C4-2B (cell line): ENCODE data around the gene NCOA1.
"Not testable (repeated sequence)": the region's sequence is repeated elsewhere in the genome, so short reads cannot be mapped to it uniquely, and the experiment has no call there.

Experiments
- H3K27ac ChIP-seq: fragments of 450-650 bp; 2 replicates; pipeline ENCODE4 v1.5.1; 2017
- ZFX ChIP-seq: fragments of 450-650 bp; IDR thresholded peaks from 2 replicates; pipeline ENCODE4 v1.6.1; 2017
- TF ChIP-seq, protein P1 (sequence below): fragments of 450-650 bp; conservative IDR thresholded peaks from 2 replicates; pipeline ENCODE4 v1.5.1; 2017; ENCODE audit warnings: mild to moderate bottlenecking

Gene NCOA1

DNA sequence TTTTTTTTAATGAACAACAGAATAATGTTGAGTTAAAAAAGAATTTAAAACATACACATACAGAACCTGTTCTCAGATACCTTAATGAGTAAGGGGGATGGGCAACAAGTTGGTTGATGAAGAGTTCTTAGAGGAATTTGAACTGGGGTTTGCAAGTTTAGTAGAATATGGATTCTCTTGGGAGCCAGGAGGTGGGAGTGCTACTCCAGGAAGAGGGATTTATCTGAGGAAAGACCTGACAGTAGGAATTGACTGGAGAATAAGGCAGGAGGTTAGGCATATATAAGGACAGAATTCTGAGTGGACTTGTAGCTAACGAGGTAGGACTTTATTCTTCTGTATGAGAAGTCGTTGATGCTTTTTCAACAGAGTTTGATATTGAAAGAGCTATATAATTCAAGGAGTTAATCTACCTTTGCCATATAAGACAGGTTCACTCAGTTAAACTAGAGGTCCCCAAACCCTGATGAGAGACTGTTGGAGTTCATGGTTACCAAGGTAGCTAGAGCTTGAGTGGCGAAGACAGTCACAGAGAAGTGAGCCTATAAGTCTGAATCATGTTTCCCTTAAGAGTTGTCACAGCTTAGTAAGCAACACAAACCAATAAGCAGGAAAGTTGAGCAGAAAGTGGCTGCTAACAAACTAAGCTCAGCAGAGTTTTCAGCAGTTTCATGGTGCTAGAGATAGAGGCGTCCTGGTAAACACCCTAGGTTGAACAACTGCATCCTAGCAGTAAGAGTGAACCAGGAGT, 88.2 kb downstream of the NCOA1 start:
- H3K27ac ChIP-seq, result no peak overlapping the region

DNA sequence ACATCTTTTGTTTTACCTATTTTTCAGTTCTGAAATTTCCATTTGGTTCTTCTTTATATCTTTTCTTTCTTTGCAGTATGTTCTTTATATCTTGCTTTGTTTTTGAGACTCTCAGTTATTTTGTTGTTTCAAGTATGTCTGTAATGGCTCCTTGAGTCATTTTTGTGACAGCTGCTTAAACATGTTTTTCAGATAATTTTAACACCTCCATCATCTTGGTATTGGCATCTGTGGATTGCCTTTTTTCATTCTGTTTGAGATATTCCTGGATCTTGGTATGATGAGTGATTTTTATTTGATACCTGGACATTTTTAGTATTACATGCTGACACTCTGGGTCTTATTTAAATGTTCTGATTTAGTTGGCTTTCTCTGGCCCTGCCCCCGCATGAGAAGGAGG, 89.5 kb downstream of the NCOA1 start:
- H3K27ac ChIP-seq, result no peak overlapping the region

More for the DNA sequence above, 88.2 kb downstream of the NCOA1 start:
- no peak for TF ChIP-seq ZFX
- TF ChIP-seq, protein P1, sequence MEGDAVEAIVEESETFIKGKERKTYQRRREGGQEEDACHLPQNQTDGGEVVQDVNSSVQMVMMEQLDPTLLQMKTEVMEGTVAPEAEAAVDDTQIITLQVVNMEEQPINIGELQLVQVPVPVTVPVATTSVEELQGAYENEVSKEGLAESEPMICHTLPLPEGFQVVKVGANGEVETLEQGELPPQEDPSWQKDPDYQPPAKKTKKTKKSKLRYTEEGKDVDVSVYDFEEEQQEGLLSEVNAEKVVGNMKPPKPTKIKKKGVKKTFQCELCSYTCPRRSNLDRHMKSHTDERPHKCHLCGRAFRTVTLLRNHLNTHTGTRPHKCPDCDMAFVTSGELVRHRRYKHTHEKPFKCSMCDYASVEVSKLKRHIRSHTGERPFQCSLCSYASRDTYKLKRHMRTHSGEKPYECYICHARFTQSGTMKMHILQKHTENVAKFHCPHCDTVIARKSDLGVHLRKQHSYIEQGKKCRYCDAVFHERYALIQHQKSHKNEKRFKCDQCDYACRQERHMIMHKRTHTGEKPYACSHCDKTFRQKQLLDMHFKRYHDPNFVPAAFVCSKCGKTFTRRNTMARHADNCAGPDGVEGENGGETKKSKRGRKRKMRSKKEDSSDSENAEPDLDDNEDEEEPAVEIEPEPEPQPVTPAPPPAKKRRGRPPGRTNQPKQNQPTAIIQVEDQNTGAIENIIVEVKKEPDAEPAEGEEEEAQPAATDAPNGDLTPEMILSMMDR, result no peak

DNA sequence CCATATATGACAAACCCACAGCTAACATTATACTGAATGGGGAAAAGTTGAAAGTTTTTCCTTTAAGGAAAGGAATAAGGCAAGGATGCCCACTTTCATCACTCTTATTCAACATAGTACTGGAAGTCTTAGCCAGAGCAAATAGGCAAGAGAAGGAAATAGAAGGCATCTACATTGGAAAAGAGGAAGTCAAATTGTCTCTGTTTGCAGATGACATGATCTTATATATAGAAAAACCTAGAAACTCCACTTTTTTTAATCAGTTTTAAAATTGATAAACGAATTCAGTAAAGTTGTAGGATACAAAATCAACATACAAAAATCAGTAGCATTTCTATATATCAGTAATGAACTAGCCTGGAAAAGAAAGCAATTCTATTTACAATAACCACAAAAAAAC, 90.9 kb downstream of the NCOA1 start:
- H3K27ac ChIP-seq, result not testable (repeated sequence)

More for the DNA sequence above, 89.5 kb downstream of the NCOA1 start:
- TF ChIP-seq, protein P1, result no peak
- no peak for TF ChIP-seq ZFX

DNA sequence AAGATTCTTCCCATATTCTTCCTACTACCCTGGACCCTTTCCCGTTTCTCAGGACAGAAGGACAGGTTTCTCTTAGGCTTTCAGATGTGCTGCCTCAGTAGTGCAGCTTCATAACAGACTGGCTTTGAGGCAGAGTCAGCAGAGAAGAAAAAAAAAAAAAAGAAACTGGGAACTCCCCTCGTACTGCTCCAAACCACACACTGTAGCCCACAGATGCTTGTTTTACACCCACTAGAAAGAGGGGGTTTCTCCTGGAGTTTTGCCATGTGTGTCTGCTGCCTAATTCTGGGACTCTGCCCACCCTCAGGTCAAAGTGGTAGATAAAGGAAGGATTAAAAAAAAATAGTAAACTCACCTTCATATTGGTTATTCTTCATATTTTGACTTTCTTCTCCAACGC, 95.9 kb downstream of the NCOA1 start:
- TF ChIP-seq ZFX, result no peak
- TF ChIP-seq, protein P1, result no peak
- no peak overlapping the region for H3K27ac ChIP-seq

DNA sequence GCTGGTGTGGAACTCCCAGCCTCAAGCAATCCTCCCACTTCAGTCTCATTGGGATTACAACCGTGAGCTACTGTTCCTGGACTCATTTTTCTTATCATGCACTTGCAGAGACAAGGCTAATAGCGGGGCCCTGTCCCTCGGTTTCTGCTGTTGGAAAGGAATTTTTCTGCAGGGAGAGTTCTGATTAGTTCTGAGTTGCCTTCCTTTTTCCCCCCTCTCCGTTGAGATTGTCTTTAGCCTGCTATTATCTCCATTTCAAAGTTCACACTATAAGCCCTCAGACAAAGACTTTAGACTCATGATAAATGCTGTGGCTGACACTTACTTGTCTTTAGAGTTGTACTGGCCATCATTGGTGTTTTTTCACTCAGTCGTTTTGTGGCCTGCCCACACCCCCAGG, 97.2 kb downstream of the NCOA1 start:
- TF ChIP-seq, protein P1, result no peak
- TF ChIP-seq ZFX, result no peak
- no peak overlapping the region for H3K27ac ChIP-seq

DNA sequence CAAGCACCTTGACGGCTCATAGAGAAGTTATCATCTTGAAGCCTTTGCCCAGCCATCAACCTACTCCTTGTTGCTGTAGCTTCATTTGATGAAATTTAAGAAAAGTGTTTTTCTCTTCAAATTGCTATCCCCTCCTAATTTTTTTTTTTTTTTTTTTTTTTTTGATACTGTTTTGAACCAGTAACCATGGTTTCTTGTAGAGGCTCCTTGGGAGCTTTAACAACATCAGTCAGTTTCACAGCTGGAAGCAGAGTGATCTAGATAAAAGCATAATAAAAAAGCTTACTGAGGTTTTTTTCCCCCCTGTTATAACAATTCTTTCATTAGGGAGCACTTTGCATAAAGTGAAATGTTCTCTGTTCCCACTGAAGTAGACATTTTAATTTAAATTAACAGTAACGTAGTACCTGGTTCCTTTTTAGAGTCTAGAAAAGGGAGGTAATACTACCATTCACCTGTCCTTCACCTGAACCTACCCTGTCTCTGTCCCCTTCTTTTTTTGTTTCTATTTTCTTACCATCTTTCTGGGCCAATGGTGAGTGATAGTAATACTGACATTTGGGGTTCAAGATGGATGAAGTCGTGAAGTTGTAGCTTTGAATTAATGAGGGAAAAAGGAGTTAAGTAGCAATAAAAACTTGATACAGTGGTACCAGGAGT, 101.5 kb downstream of the NCOA1 start:
- H3K27ac ChIP-seq, result no peak overlapping the region
- TF ChIP-seq ZFX, result no peak
- TF ChIP-seq, protein P1, result no peak

DNA sequence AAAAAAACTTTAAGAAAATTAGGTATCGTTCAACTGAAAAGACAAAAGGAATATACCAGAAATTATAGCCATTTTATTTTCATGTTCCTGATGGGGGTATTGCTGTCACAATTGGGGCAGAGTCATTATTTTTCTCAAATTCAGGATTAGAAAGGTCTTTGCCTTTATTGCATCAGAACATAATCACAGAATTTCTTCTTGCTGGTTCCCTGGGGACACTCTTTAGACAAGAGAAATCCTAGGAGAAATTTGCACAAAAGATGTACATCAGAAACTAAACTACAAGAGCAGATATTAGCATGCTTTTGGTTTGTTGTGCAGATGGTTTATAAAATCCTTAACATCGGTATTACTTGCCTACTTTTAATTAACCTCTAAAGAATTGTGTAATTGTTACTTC, 103.2 kb downstream of the NCOA1 start:
- no peak for TF ChIP-seq ZFX
- TF ChIP-seq, protein P1, result no peak
- H3K27ac ChIP-seq, result no peak overlapping the region
